ENCODE data around the gene RASL11B.

- TF ChIP-seq CTCF (IDR thresholded peaks at IDR 0.05; ENCODE audit: low read depth, low read length) (no peak), EZH2phosphoT487 (IDR thresholded peaks at IDR 0.05; ENCODE audit: low read depth) (no peak)
These were observed 1.2 kb downstream of the RASL11B start for GRCh38 chr4:52863324-52863723.

Data from OCI-LY3 (cell line).